Stimulated activated CD4-positive, alpha-beta T cell treated with anti-CD3 and anti-CD28 coated beads, Interleukin-1b, Interleukin-23, amount 100 ng/mL, for 1 hour (primary cell): ENCODE measurements around the gene GPR137C.

Source experiments
- DNase-seq, 2 donors: peaks; one replicate each; pipeline ENCODE4 v3.0.0-alpha.2; 2020; ENCODE audit warnings: low read depth in 2 of 2

The GPR137C gene

GRCh38 chr14:52663850-52664249, 111.2 kb downstream of the GPR137C start:
- no peak for DNase-seq

- no peak for DNase-seq
Measured at GRCh38 chr14:52678591-52678990, 126.0 kb downstream of the GPR137C start.

GRCh38 chr14:52683985-52684520, 131.4 kb downstream of the GPR137C start:
- DNase-seq = no peak

GRCh38 chr14:52686176-52686575, 133.5 kb downstream of the GPR137C start:
- no peak for DNase-seq
